Testis (tissue), 3 donors: ENCODE results near the gene MARVELD2. TPM values are rescaled to one million over a fixed set of nuclear protein-coding genes. Genes with fewer than 3 reads are reported as not detected.

Experiments used
- DNase-seq: peaks from one replicate; pipeline ENCODE4 v3.0.0-alpha.2; 2019
- H3K27ac ChIP-seq, 2 donors: fragments of 200-600 bp; sonication (generic); one replicate each; pipeline ENCODE4 v1.5.1; 2019
- H3K27me3 ChIP-seq: fragments of 200-600 bp; sonication (generic); one replicate; pipeline ENCODE4 v1.5.1; 2019
- H3K36me3 ChIP-seq: fragments of 200-600 bp; sonication (generic); one replicate; pipeline ENCODE4 v1.5.1; 2017; ENCODE audit warnings: low read depth; ENCODE audit errors: missing control alignments
- H3K4me1 ChIP-seq: fragments of 200-600 bp; sonication (generic); one replicate; pipeline ENCODE4 v1.5.1; 2019
- H3K4me3 ChIP-seq, 2 donors: fragments of 200-600 bp; sonication (generic); one replicate each; pipeline ENCODE4 v1.5.1; 2017 to 2019
- H3K9me3 ChIP-seq: fragments of 200-600 bp; sonication (generic); one replicate; pipeline ENCODE4 v1.5.1; 2017
- POLR2A ChIP-seq: fragments of 450-650 bp; IDR thresholded peaks from one replicate; pipeline ENCODE4 v1.6.1; 2017; ENCODE audit warnings: antibody characterized with exemption, mild to moderate bottlenecking, moderate library complexity
- WGBS, 2 donors: methylation state at CpG; one replicate each; pipeline ENCODE4 v1.1.5; 2018; 5-methylcytosine and 5-hydroxymethylcytosine counted together
- intact Hi-C: fragments of 100-400 bp; cut with DNase I; formaldehyde crosslinking; loops from one replicate; pipeline ENCODE4 v1.15.1; 2023; ENCODE audit warnings: low total_unique reads
- polyA plus RNA-seq: library from polyadenylated mRNA; stranded (reverse); fragments of 350-450 nt; fragmentation: Illumina TruSeq; extraction: RNeasy Lipid Tissue Mini Kit (QIAGEN cat#74804); gene quantifications from one replicate; pipeline ENCODE4 v1.2.3, GENCODE V29; 2014; ENCODE audit warnings: low read depth, low replicate concordance; ENCODE audit not compliant: insufficient read depth
- total RNA-seq, 2 donors: library from RNA; depleted of rRNA; stranded (reverse); fragments of >200 nt; gene quantifications; one replicate each; pipeline ENCODE4 v1.2.3, GENCODE V29; 2016
- TF ChIP-seq, protein P1 (sequence below), 3 experiments: fragments of 450-650 bp in 2 of 3; fragments of 200-600 bp in 1 of 3; sonication (generic) in 1 of 3; IDR thresholded peaks; one replicate each; pipeline ENCODE4 v1.5.1; 2016 to 2019; ENCODE audit warnings: antibody characterized with exemption in 3 of 3, mild to moderate bottlenecking in 2 of 3, moderate library complexity in 1 of 3

Gene MARVELD2
- total and polyA plus RNA-seq, 3 donors from 2014 or later, result 5.5 to 6.9 (median 5.9) TPM

DNA sequence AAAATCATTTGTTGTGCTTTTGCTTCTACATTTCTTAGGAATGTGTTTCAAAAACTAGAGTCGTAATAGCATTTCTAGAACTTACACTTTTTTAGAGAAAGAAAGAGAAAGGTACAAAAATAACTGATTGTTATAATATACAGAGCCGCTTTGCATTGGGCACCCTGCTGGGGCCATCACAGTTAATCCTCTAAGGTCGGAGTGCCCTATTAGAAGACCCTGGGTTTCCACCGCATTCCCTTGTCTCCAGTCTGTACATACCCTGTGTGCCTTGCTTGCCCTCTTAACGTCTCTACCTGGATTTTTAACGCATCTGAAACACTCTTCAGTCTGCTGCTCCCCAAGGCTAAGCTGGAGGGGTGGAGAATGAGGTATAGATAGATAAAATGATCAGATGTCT is 1.3 kb downstream of the MARVELD2 start:
- Histone ChIP-seq H3K4me1 (no peaks in the 10 kb centered on the region), H3K4me3 (no peak overlapping the region), H3K27me3 (no peaks in the 10 kb centered on the region), H3K36me3 (no peaks in the 10 kb centered on the region), H3K27ac (no peak overlapping the region), H3K9me3 (no peaks in the 10 kb centered on the region)
- TF ChIP-seq, protein P1, sequence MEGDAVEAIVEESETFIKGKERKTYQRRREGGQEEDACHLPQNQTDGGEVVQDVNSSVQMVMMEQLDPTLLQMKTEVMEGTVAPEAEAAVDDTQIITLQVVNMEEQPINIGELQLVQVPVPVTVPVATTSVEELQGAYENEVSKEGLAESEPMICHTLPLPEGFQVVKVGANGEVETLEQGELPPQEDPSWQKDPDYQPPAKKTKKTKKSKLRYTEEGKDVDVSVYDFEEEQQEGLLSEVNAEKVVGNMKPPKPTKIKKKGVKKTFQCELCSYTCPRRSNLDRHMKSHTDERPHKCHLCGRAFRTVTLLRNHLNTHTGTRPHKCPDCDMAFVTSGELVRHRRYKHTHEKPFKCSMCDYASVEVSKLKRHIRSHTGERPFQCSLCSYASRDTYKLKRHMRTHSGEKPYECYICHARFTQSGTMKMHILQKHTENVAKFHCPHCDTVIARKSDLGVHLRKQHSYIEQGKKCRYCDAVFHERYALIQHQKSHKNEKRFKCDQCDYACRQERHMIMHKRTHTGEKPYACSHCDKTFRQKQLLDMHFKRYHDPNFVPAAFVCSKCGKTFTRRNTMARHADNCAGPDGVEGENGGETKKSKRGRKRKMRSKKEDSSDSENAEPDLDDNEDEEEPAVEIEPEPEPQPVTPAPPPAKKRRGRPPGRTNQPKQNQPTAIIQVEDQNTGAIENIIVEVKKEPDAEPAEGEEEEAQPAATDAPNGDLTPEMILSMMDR (IDR thresholded peaks at IDR 0.05), result no peak
- TF ChIP-seq POLR2A, result no peak
- 68 to 73% methylated on average over 6 of the region's 6 CpGs for WGBS, 2 donors
- intact Hi-C loops, result no loop called here
- no peak for DNase-seq

DNA sequence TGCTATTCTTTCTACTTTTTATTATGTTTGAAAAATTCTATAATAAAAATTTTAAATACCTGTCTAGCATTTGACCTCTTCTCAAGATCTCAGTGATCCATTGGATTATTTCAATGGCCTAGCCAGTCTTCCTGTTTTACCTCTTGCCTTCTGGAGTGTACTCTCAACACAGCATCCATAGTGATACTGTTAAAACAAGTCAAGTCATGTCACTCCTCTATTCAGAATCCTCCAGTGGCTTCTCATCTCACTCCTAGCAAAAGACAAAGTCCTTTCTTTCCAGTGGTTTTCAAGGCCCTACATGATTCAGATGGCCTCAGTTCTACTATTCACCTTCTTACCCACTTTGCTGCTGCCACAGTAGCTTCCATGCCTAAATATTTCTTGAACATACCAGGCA is 1.8 kb downstream of the MARVELD2 start:
- TF ChIP-seq, protein P1 (IDR thresholded peaks at IDR 0.05), result no peak
- no peak for TF ChIP-seq POLR2A
- DNase-seq, result no peak
- Histone ChIP-seq H3K4me1 (no peaks in the 10 kb centered on the region), H3K4me3 (no peak overlapping the region), H3K36me3 (no peaks in the 10 kb centered on the region), H3K27ac (no peak overlapping the region), H3K27me3 (no peaks in the 10 kb centered on the region), H3K9me3 (no peaks in the 10 kb centered on the region)
- intact Hi-C loops, result no loop called here

DNA sequence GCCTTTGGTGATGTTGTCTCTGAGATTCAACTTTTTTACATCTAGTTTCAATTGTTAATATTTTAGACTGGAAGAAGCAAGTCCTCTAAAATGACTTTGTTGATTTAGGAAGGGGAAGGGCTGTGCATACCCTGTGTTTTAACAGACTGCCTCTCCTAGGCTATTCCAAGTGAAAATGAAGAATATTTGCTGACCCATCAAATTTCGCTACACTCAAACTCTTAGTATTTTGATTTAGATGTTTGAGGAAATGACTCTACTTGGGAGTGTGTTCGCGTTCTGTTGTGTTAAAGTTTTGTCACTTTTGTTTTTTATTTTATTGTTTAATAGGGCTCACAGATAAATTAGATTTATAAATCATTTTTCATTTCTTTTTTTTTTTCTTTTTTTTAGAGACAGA is 3.6 kb downstream of the MARVELD2 start:
- Histone ChIP-seq H3K36me3 (no peaks in the 10 kb centered on the region), H3K4me3 (no peak overlapping the region), H3K27ac (no peak overlapping the region), H3K9me3 (no peaks in the 10 kb centered on the region), H3K27me3 (no peaks in the 10 kb centered on the region), H3K4me1 (no peaks in the 10 kb centered on the region)
- intact Hi-C loops, result no loop called here
- WGBS, 2 donors, result 91 to 95% methylated on average over 3 of the region's 3 CpGs
- no peak for DNase-seq
- TF ChIP-seq, protein P1 (IDR thresholded peaks at IDR 0.05), result no peak
- no peak for TF ChIP-seq POLR2A

DNA sequence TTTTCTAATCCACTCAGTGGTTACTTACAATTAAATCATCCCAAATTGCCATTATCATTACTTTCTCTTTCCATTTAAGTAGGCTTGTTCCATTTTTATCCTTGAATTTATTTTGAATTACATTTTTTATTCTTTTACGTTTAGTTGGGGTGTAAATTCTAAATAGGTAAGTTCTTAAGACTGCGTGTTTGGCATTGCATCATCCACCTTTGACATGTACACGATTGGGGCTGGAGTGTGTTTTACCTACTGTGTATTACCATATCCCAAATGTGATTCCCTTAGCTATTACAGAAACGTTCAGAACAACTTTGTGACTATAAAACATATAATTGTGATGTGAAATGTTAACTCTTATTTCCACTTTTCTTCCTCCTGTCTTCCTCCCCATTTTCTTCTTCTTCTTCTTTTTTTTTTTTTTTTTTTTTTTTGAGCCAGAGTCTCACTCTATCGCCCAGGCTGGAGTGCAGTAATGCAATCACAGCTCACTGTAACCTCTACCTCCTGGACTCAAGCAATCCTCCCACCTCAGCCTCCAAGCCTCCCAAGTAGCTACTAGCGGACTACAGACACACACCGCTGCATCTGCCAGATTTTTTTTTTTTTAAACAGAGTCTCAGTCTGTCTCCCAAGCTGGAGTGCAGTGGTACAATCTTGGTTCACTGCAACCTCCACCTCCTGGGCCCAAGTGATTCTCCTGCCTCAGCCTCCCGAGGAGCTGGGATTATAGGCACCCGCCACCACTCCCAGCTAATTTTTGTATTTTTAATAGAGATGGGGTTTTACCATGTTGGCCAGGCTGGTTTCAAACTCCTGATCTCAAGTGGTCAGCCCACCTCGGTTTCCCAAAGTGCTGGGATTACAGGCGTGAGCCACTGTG is 16.7 kb downstream of the MARVELD2 start:
- Histone ChIP-seq H3K4me1 (no peaks in the 10 kb centered on the region), H3K36me3 (no peaks in the 10 kb centered on the region), H3K27ac (no peak overlapping the region), H3K4me3 (no peak overlapping the region), H3K9me3 (no peaks in the 10 kb centered on the region), H3K27me3 (no peaks in the 10 kb centered on the region)
- 87 to 88% methylated on average over 11 of the region's 11 CpGs for WGBS, 2 donors
- TF ChIP-seq, protein P1 (IDR thresholded peaks at IDR 0.05), result no peak
- TF ChIP-seq POLR2A, result no peak
- intact Hi-C loops, result no loop called here
- no peak for DNase-seq
